LNCAP (cell line): ENCODE measurements around the gene DDX27.

Source experiments
- TF ChIP-seq, protein P1 (sequence below): fragments of 450-650 bp; IDR thresholded peaks from 2 replicates; pipeline ENCODE4 v1.5.1; 2017; ENCODE audit warnings: mild to moderate bottlenecking

DDX27 gene, protein sequence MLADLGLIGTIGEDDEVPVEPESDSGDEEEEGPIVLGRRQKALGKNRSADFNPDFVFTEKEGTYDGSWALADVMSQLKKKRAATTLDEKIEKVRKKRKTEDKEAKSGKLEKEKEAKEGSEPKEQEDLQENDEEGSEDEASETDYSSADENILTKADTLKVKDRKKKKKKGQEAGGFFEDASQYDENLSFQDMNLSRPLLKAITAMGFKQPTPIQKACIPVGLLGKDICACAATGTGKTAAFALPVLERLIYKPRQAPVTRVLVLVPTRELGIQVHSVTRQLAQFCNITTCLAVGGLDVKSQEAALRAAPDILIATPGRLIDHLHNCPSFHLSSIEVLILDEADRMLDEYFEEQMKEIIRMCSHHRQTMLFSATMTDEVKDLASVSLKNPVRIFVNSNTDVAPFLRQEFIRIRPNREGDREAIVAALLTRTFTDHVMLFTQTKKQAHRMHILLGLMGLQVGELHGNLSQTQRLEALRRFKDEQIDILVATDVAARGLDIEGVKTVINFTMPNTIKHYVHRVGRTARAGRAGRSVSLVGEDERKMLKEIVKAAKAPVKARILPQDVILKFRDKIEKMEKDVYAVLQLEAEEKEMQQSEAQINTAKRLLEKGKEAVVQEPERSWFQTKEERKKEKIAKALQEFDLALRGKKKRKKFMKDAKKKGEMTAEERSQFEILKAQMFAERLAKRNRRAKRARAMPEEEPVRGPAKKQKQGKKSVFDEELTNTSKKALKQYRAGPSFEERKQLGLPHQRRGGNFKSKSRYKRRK

DNA sequence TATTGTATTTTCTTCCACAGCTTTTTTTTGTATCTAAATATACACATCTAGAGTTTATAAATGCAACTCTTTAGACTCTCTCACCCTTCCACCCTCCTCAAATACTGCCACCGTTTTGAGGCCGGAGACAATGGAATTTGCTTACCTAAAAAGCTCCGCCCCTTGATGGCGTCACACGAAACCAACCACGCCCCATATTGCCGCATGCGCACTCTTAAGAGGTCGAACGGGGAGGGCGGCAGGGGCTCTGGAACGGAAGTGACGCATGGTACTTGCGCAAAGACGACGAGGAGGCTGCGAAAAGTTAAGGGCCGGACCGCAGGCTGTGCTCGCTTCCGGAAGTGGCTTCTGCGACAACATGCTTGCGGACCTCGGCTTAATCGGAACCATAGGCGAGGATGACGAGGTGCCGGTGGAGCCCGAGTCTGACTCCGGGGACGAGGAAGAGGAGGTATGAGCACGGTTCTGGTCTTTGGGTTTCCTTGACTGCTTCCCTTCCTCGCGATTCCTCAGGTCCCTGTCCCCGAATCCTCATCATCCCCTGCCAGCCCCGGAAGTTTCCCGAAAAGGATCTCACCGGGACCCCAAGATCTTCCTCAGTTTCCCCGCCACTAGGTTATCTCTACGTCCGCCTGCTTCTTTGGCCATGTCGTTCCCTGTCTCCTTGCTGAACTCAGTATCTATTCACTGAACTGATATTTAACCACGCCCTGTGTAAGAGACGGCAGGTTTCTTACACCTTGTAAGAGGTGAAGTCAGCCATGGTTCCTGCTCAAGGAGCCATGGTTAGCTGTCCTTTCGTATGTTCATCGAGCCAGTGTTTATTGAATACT lies at the start of gene DDX27:
Gene DDX27 (plus strand): TSS at position 326 of the 833 bp plus-strand sequence. CDS start 33 bp downstream, at position 359.
- TF ChIP-seq, protein P1, sequence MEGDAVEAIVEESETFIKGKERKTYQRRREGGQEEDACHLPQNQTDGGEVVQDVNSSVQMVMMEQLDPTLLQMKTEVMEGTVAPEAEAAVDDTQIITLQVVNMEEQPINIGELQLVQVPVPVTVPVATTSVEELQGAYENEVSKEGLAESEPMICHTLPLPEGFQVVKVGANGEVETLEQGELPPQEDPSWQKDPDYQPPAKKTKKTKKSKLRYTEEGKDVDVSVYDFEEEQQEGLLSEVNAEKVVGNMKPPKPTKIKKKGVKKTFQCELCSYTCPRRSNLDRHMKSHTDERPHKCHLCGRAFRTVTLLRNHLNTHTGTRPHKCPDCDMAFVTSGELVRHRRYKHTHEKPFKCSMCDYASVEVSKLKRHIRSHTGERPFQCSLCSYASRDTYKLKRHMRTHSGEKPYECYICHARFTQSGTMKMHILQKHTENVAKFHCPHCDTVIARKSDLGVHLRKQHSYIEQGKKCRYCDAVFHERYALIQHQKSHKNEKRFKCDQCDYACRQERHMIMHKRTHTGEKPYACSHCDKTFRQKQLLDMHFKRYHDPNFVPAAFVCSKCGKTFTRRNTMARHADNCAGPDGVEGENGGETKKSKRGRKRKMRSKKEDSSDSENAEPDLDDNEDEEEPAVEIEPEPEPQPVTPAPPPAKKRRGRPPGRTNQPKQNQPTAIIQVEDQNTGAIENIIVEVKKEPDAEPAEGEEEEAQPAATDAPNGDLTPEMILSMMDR = no peak

DNA sequence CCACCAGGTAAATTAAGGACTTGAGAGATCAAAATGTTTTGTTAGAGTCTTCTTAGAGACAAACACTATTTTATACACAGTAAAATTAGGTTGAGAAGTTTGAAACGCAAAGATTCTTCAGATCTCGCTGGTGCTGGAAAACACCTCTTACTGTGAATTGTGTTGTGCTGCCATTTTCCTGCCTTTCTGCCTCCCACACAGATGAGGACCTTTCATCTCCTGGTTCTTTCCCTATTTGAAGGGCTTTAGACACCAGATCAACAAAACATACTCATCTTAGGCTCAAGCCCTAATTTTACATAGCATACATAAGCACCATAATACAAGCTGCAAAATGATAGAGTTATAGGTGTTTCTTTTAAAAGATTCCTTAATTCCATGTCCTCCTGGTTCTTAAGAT lies 49.7 kb upstream of the DDX27 start:
- TF ChIP-seq, protein P1 = no peak

DNA sequence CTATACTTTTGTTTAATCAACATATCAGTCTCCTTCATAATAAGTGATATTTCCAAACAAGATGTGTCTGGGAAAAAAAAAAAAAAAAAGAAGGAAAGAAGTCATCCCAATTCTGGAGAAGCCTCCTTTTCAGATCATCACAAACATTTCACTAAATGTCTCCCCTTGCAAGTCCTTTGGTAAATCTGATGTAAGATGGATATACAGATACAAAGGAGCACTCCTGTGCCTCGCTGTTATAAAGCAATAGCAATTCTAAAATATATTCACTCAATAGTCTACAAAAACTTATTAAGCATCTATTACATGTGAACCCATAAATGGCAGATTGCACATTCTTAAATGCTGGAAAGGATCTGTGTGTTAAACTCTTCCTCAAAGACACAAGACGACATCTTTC lies 48.5 kb upstream of the DDX27 start:
- TF ChIP-seq, protein P1 = no peak

DNA sequence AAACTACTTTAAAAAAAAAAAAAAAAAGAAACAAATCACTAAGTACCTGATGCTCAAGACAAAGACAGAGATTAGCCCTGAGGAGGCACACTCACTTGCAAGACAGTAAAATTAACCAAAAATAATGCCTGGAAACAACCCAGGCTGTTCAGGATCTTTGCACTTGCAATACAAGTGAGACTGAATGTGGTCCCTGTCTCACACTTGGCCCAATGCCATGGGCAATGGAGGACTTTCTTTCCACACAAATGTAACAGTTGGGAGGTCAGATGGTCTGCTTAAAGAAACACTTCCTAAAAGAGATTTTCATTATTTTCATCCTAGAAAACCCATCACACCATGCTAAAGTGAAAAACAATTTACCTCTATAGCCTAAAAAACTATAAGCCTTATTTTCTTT lies 47.3 kb upstream of the DDX27 start:
- TF ChIP-seq, protein P1 = no peak

DNA sequence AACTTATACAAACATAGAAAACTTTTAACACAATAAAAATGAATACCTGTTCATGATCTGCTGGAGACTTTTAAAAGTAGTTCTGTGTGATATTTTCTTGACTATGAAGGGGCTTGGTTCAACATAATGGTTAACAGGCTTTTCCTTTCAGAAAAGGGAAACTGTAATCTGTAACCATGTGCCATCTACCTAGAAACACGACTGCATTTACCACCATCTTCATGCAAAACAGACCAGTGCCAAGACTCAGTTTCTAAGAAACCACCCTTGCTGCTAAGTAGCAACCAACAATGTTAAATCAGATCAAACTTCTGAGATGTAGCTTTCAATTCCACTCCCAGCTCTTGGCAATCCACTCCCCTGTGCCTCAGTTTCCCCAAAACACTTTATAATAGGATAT lies 46.8 kb upstream of the DDX27 start:
- TF ChIP-seq, protein P1 = no peak

DNA sequence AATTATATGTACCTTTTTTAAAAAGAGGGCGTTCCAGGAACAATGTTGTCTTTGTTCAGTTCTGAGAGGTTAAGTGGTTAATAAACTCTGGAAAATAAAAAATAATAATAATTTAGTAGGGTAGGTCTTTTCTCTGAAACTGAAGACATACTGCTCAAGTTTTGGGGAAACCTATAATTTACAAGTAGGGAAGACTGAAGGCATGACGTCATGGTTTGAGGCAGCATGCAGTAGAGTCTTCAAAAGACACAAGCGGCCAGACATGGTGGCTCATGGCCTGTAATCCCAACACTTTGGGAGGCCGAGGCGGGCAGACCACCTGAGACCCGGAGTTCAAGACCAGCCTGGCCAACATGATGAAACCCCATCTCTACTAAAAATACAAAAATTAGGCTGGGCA lies 45.0 kb upstream of the DDX27 start:
- TF ChIP-seq, protein P1 = no peak
